ENCODE results near the gene CNN2.

CNN2 gene

DNA sequence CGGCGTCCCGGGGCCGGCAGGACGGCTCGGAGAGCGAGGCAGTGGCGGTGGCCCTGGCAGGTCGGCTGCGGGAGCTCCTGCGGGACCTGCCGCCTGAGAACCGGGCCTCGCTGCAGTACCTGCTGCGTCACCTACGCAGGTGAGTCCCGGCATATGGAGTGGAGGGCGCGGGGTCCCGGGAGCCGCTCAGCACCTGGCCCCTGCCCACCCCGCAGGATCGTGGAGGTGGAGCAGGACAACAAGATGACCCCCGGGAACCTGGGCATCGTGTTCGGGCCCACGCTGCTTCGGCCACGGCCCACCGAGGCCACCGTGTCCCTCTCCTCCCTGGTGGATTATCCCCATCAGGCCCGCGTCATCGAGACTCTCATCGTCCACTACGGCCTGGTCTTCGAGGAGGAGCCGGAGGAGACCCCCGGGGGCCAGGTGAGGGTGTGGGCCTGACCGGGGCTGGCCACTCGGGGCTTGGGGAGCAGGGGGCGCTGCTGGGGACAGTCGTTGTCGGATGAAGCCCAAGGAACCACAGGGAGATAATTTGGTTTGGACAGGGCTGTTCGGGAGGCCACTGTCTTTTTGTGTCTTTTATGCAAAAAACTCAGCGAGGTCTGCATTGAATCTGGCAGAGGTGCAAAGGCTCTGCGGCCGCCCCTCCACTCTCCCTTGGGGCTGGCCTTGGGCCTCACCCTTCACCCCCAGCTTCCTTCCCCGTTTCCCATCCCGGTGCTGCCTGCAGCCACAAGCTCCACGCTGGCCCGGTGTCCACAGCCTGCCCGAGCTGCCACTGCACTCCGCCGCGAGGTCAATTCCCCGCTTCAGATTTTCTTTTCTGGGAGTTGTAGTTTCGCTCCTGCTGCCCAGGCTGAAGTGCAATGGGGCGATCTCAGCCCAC, 56.8 kb downstream of the CNN2 start:
- no peak for DNase-seq

DNA sequence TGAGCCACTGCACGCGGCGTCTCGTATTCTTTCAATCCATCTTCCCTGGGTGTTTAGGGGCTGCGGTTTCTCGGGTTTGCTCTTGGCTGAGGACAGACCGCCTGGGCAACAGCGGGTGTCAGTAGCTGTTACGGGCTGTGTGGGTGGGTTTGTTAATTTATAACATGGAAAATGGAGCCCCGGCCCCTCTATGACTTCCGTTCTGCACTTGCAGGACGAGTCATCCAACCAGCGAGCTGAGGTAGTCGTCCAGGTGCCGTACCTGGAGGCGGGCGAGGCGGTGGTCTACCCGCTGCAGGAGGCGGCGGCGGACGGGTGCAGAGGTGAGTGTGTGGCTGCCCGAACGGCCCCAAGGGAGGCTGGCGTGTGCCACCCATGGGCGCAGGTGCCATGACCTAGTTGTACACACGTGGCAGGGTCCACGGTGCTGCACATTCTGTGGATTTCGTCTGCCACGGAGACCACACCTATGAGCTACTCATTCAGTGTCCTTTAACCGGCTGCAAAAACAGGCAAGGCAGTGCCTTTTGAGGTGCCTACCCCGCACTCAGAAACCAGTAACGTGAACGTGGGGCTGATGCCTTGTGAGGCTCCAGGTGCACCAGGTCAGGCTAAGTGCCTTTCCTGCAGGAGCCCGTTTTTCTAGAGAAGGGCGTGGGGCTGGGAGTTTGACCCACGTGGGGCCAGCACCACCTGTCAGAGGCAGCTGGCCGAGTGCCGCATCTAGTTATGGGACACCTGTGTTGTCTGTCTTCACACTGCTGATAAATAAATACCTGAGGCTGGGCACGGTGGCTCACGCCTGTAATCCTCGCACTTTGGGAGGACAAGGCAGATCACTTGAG, 57.8 kb downstream of the CNN2 start:
- no peak for DNase-seq

DNA sequence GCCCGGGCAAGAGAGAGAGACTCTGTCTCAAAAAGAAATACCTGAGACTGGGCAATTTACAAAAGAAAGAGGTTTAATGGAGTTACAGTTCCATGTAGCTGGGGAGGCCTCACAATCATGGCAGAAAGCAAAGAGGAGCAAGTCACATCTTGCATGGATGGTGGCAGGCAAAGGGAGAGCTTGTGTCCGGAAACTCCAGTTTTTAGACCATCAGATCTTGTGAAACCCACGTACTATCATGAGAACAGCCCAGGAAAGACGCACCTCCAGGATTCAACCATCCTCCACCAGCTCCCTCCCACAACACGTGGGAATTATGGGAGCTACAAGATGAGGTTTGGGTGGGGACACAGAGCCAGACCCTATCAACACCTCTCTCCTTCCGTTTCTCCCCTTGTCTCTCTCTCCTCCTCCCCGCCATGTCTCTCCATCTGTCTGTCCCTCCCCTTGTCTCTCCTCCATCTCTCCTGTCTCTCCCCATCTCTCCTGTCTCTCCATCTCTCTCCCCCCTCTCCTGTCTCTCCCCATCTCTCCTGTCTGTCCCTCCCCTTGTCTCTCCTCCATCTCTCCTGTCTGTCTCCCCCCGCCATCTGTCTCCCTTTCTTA, 58.7 kb downstream of the CNN2 start:
- no peak for DNase-seq

DNA sequence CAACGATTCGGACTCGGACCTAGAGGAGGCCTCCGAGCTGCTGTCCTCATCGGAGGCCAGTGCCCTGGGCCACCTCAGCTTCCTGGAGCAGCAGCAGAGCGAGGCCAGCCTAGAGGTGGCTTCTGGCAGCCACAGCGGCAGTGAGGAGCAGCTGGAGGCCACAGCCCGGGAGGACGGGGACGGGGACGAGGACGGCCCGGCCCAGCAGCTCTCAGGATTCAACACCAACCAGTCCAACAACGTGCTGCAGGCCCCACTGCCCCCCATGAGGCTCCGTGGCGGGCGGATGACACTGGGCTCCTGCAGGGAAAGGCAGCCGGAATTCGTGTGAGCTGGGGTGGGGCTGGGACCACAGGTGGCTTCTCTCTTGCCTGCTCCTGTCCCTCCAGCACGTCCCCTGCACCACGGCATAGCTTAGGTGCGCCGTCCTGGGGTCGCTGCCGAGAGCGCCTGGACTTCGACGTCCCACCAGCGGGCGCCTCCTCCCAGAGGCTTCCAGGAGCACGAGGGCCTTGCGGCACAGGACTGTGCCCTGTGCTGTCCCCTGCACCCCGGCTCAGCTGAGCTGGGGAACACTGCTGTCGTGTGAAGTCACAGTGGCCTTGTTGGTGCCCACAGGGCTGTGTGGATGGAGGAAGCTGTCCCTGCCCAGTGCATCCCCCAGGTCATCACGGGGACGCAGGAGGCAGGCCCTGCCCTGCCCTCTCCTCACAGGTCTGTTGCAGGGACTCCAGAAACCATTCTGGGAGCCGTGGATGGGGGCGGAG, 59.5 kb downstream of the CNN2 start:
- no peak for DNase-seq

DNA sequence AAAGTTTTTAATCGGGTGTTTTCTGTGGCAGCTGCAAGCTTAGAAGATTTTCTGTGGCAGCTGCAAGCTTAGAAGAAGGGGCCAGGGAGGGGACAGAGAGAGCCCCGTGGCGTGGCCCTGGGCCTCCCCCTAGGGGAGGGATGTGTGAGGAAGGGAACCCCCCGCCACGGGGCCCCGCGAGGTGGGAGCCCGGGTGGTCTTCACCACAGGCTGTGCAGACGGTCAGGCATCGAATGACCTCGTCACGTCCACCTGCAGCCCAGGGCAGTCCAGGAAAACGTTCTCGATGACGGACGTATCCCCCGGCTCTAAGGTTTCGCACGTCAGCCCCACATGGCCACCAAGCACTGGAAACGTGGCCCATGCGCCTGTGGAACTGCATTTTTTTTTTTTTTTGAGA, 60.2 kb downstream of the CNN2 start:
- no peak for DNase-seq

DNA sequence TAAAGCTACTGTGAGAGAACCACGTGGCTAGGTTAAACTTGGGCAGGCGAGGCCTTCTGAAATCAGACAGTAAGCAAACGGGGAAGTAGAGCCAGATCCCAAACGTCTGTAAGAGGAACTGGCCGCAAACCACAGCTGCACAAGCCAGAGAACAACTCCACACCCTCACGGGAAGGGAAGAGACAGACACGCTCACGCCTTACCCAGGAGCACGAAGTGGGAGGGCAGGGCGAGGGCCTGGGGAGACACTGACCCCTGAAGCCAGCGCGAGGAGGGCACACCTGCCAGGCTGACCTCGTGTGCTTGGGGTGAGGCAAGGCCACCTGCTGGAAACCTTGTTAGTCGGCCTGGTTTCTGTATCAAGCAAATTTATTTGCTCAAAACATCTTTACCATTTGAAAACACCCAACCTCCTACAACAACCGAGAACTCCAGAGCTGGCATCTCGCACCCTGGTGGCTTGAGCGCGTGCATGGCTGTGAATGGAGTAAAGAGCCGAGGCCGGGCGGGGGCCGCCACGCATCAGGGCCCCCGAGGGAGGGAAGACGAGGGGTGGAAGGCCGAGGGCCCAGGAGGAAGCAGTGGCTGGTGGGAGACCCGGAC, 61.5 kb downstream of the CNN2 start:
- DNase-seq = no peak

DNA sequence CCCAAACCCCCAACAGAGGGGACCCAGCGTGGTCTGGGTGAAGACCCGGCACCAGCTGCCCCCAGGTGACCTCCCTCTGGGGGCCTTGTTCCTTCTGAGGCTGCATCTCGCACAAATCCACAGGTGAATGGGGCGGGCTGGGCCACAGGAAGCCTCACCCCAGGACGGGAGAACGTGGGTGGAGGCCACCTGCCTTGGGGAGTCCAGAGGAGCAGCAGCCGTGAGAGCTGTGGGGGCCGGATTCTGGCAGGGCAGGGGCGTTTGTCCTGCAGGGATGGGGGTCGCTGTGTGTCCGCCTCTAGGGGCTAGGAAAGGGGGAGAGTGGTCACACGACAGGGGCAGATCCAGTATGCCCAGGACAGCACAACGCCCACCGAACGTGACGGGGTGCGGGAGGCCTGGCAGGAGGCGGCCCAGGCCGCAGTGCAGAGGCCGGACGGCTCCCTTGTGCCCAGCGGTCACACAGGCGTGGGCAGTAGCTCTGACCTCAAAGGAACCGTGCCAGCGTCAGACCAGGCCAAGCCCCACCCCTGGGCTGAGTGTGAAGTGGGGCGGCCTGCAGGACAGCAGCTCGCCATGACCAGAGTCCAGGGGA, 62.1 kb downstream of the CNN2 start:
- no peak for DNase-seq
